ENCODE measurements around the gene FANCC. TPM values are rescaled to one million over a fixed set of nuclear protein-coding genes. Genes with fewer than 3 reads are reported as not detected.

FANCC gene
- total RNA-seq, 3 donors from 2014 or later (not counting 1 experiment from before 2014, with no cell fraction given), result 9.9 to 18.9 (median 12.8) TPM

DNA sequence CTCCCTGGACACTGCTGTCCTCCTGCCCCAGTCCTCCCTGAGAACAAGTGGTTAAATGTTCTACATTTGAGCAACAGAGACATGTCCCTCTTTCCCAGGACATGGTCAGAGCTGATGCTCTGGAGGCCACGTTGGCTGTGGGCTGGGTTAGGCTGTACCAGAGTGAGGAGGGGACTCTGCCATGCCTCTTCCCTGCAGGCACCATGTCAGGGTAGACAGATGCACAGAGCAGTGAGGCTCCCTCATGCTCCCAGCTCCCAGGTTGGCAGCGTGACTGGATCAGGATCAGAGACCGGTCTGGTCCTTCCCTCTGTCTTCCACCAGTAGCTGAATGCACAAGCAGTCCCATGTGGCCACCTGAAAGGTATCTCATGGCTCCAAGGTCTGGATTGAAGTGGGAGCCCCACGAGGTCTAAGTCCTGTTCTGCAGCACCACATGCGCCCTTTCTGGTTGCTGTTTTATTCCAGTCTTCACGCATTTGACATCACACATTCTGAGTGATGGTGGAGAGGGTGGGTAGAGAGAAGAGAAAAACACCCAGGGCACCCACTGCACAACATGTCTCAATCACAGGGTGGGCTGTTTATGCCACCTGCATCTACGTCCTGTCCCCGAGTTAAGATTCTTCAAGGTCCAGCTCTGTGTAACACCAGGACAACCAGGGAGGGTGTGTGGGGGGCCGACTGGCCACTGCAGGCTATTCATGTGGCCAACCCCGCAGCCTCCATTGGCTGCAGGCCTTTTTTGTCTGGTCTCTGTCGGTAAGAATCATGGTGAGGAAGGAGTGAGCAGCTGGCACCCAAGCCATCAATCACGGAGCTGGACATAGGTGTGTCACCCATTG is 204.9 kb downstream of the FANCC start:
- no peak for TF ChIP-seq CTCF (IDR thresholded peaks at IDR 0.05)
- no peaks in the 10 kb centered on the region for H3K4me1 ChIP-seq (ENCODE audit: control insufficient read depth, insufficient read depth, low read length)
- H3K4me3 Mint-ChIP-seq, result no peak overlapping the region
- H3K36me3 ChIP-seq (ENCODE audit: control insufficient read depth, insufficient read depth, low read length), result no peaks in the 10 kb centered on the region
- H3K4me3 ChIP-seq (ENCODE audit: low read length), result no peak overlapping the region
- no peak for DNase-seq
- WGBS (ENCODE audit: insufficient coverage), result 95% methylated on average over 12 of the region's 12 CpGs
- no peak overlapping the region for H3K27ac ChIP-seq (ENCODE audit: low read length)
- no peaks in the 10 kb centered on the region for H3K36me3 Mint-ChIP-seq
- no peak for ATAC-seq
- H3K9me3 Mint-ChIP-seq, result no peaks in the 10 kb centered on the region
- intact Hi-C loops (cut with micrococcal nuclease), result no loop called here
- H3K4me1 Mint-ChIP-seq, result no peaks in the 10 kb centered on the region
- H3K27ac Mint-ChIP-seq, result no peak overlapping the region
- no peaks in the 10 kb centered on the region for H3K27me3 Mint-ChIP-seq (ENCODE audit: low read depth in 2 of 2)
- H3K27me3 ChIP-seq (ENCODE audit: control insufficient read depth, insufficient read depth, low read length), result no peaks in the 10 kb centered on the region
- H3K9me3 ChIP-seq (ENCODE audit: control insufficient read depth, insufficient read depth, low read length), result no peaks in the 10 kb centered on the region

DNA sequence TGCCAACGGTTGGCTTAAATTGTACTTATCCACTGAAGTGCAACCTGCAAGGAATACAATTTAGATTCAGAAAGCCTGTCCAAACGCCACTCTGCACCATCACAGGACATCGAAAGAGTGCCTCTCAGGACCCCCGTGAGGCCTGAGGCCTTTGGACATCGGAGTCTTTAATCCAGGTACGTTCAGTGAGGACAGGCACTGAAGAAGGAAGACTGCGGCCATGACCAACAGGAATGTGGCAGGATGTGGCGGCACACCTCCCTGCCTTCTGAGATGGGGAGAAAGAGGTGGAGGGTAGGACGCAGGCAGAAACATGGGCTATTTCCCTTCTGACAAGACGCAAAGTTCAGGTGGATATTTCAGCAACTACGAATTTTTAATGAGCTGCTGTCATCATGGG is 205.8 kb downstream of the FANCC start:
- H3K27ac Mint-ChIP-seq, result no peak overlapping the region
- Histone ChIP-seq H3K27me3 (ENCODE audit: control insufficient read depth, insufficient read depth, low read length) (no peaks in the 10 kb centered on the region), H3K4me3 (ENCODE audit: low read length) (no peak overlapping the region), H3K9me3 (ENCODE audit: control insufficient read depth, insufficient read depth, low read length) (no peaks in the 10 kb centered on the region), H3K27ac (ENCODE audit: low read length) (no peak overlapping the region), H3K36me3 (ENCODE audit: control insufficient read depth, insufficient read depth, low read length) (peaks cover 2% of the 10 kb centered on the region), H3K4me1 (ENCODE audit: control insufficient read depth, insufficient read depth, low read length) (no peaks in the 10 kb centered on the region)
- no peaks in the 10 kb centered on the region for H3K9me3 Mint-ChIP-seq
- no peak for TF ChIP-seq CTCF (IDR thresholded peaks at IDR 0.05)
- 96% methylated on average over 11 of the region's 11 CpGs for WGBS (ENCODE audit: insufficient coverage)
- ATAC-seq (no peak), DNase-seq (no peak)
- no peaks in the 10 kb centered on the region for H3K36me3 Mint-ChIP-seq
- H3K4me3 Mint-ChIP-seq, result no peak overlapping the region
- intact Hi-C loops (cut with micrococcal nuclease), result no loop called here
- H3K27me3 Mint-ChIP-seq (ENCODE audit: low read depth in 2 of 2), result no peaks in the 10 kb centered on the region
- H3K4me1 Mint-ChIP-seq, result no peaks in the 10 kb centered on the region

- Histone ChIP-seq H3K36me3 (ENCODE audit: control insufficient read depth, insufficient read depth, low read length) (peaks cover 2% of the 10 kb centered on the region), H3K27ac (ENCODE audit: low read length) (no peak overlapping the region), H3K27me3 (ENCODE audit: control insufficient read depth, insufficient read depth, low read length) (no peaks in the 10 kb centered on the region), H3K4me3 (ENCODE audit: low read length) (no peak overlapping the region), H3K9me3 (ENCODE audit: control insufficient read depth, insufficient read depth, low read length) (no peaks in the 10 kb centered on the region), H3K4me1 (ENCODE audit: control insufficient read depth, insufficient read depth, low read length) (no peaks in the 10 kb centered on the region)
- ATAC-seq (no peak), DNase-seq (no peak)
- Mint-ChIP-seq H3K9me3 (no peaks in the 10 kb centered on the region), H3K36me3 (no peaks in the 10 kb centered on the region), H3K4me1 (no peaks in the 10 kb centered on the region), H3K27me3 (ENCODE audit: low read depth in 2 of 2) (no peaks in the 10 kb centered on the region), H3K27ac (no peak overlapping the region), H3K4me3 (no peak overlapping the region)
- 90% methylated on average over 14 of the region's 14 CpGs for WGBS (ENCODE audit: insufficient coverage)
- no peak for TF ChIP-seq CTCF (IDR thresholded peaks at IDR 0.05)
- intact Hi-C loops (cut with micrococcal nuclease), result no loop called here
Observed at GRCh38 chr9:95110921-95111525, 206.5 kb downstream of the FANCC start.

All from natural killer cell (primary cell).